Measurements from ENCODE around the gene ZNF423. TPM values are rescaled to one million over a fixed set of nuclear protein-coding genes. Genes with fewer than 3 reads are reported as not detected.

The ZNF423 gene
- total and polyA plus RNA-seq, 2 experiments from 2014 or later, result 14.9 to 41.8 TPM

- H3K4me1 Mint-ChIP-seq, result peaks cover 46% of the 10 kb centered on the region
- no peak overlapping the region for H3K4me3 ChIP-seq
- no peak for TF ChIP-seq ETS1 (IDR thresholded peaks at IDR 0.05)
- TF ChIP-seq ZNF462 (CRISPR knock-in tag; IDR thresholded peaks at IDR 0.05), result no peak
- no peak for TF ChIP-seq CTCF (conservative IDR thresholded peaks at IDR 0.05; ENCODE audit: low read depth in 2 of 2)
- no peak for TF ChIP-seq REST (IDR thresholded peaks at IDR 0.05; ENCODE audit: unreplicated experiment)
- TF ChIP-seq STAT1 (IDR thresholded peaks at IDR 0.05; ENCODE audit: unreplicated experiment), result no peak
- TF ChIP-seq NANOG (IDR thresholded peaks at IDR 0.05; ENCODE audit: borderline replicate concordance), result no peak
- no peak for TF ChIP-seq CREB1 (CRISPR knock-in tag; IDR thresholded peaks at IDR 0.05; ENCODE audit: low read depth)
- TF ChIP-seq JUNB (IDR thresholded peaks at IDR 0.05; ENCODE audit: unreplicated experiment), result no peak
- no peak for TF ChIP-seq EZH2 (IDR thresholded peaks at IDR 0.05; ENCODE audit: low read depth, unreplicated experiment)
- TF ChIP-seq ZNF331 (CRISPR knock-in tag; IDR thresholded peaks at IDR 0.05; ENCODE audit: low read depth), result no peak
- TF ChIP-seq ZNF114 (CRISPR knock-in tag; IDR thresholded peaks at IDR 0.05), result no peak
- TF ChIP-seq POLR2AphosphoS5 (IDR thresholded peaks at IDR 0.05; ENCODE audit: low read depth), result no peak
- no peak for TF ChIP-seq EZH2phosphoT487 (IDR thresholded peaks at IDR 0.05; ENCODE audit: unreplicated experiment)
Observed at GRCh38 chr16:49544828-49545227, 311.1 kb downstream of the ZNF423 start.

More at GRCh38 chr16:49544828-49545227, 311.1 kb downstream of the ZNF423 start:
- Mint-ChIP-seq H3K36me3 (ENCODE audit: low read depth) (no peaks in the 10 kb centered on the region), H3K4me3 (no peak overlapping the region), H3K27me3 (ENCODE audit: insufficient read depth, low read depth, poor library complexity) (peaks cover 2% of the 10 kb centered on the region), H3K9me3 (no peaks in the 10 kb centered on the region), H3K27ac (no peak overlapping the region)
- H3K4me1 ChIP-seq (ENCODE audit: insufficient read depth), result peaks cover 13% of the 10 kb centered on the region; the same call in 1 of the 2 replicates
- H3K4me2 ChIP-seq, result no peak overlapping the region
- H3K36me3 ChIP-seq (ENCODE audit: insufficient read depth), result no peaks in the 10 kb centered on the region; the same call in 1 of the 2 replicates
- no peaks in the 10 kb centered on the region; the same call in 1 of the 2 replicates for H4K20me1 ChIP-seq (replicated peaks; ENCODE audit: insufficient read depth)
- no peaks in the 10 kb centered on the region for H3K27me3 ChIP-seq (ENCODE audit: insufficient read depth)
- ATAC-seq (no peak), DNase-seq (ENCODE audit: low spot score) (no peak)
- no peaks in the 10 kb centered on the region for H3K9me2 ChIP-seq (ENCODE audit: insufficient read depth)
- H3F3A ChIP-seq (replicated peaks; ENCODE audit: low read depth), result no peaks in the 10 kb centered on the region
- H2AFZ ChIP-seq, result no peak overlapping the region
- H3K79me2 ChIP-seq (replicated peaks; ENCODE audit: insufficient read depth), result no peaks in the 10 kb centered on the region
- H3K27ac ChIP-seq (ENCODE audit: low read depth), result no peak overlapping the region
